ENCODE measurements around the gene LPAR1.

The LPAR1 gene

DNA sequence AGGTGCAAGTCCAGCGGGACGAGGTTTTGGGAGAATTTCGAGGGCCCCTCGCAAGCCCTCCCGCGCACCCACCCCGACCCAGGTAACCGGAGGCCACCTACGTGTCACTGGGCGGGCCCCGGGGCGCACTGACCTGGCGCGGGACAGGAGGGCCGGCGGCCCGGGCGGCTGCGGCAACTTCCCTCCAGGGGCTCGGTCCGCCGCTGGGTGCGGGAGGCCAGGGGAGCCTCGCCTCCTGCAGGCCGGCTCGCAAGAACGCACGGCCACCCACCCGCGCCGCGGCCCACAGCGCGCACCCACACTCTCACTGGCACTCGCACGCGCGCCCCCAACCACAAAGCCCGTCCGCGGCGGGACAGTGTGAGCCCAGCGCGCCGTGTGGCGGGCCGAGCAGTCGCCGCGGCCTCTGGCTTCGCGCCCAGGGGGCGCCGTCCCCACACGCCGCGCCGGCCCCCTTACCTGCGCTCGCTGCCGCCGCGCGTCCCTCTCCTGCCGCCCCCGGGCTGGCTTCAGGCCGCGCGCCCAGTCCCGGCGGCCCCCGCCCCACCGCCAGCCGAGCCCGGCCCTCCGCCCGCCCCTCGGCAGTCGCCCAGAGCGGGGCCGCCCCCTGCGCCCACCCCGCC is 451 bp downstream of the LPAR1 start:
- DNase-seq (ENCODE audit: low read depth in 2 of 2), result no peak

DNA sequence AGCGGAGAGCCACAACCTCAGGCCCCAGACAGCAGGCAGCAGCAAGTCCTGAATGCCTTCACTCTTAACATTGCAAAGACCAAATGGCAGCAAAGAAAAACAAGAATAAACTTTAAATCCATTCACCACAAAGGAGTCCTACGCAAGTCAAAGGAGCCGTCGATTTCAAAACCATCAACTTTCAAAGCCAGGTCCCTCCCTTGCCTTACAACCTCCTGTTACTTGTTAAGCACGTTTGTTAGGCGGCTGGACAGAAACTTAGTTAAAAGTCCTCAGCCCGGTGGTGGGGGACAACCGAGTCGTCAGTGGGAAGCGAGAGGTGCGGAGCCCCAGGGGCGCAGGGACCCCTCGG is 938 bp downstream of the LPAR1 start:
- DNase-seq (ENCODE audit: low read depth in 2 of 2), result no peak

- no peak for DNase-seq (ENCODE audit: low read depth in 2 of 2)
Measured at GRCh38 chr9:111036946-111037345, 1.3 kb downstream of the LPAR1 start.

GRCh38 chr9:111036429-111036789 is 1.9 kb downstream of the LPAR1 start:
- no peak for DNase-seq (ENCODE audit: low read depth in 2 of 2)

GRCh38 chr9:111035543-111036428 is 2.5 kb downstream of the LPAR1 start:
- no peak for DNase-seq (ENCODE audit: low read depth in 2 of 2)

GRCh38 chr9:111034898-111035539 is 3.3 kb downstream of the LPAR1 start:
- no peak for DNase-seq (ENCODE audit: low read depth in 2 of 2)

GRCh38 chr9:111034170-111034897 is 3.9 kb downstream of the LPAR1 start:
- DNase-seq (ENCODE audit: low read depth in 2 of 2), result no peak

DNA sequence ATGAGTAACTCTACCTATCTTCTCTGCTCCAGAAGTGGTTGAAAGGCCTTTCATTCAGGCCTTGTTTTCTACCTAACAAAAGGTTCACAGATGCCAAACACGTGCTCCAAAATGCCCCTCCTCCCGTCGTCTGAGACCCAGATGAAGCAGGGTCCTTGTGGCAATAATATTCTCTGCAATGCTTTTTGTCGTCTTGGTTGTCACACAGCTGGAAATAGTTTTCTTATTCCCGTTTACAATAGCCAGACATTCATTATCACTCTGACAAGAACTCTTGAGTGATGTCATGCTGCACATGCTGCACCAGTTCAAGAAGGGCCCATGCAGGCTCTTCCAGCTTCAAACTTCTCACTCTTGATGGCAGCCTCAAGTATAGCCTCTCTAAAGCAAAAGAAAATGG is 7.8 kb downstream of the LPAR1 start:
- DNase-seq (ENCODE audit: low read depth in 2 of 2), result no peak

- DNase-seq (ENCODE audit: low read depth in 2 of 2), result no peak
Measured at GRCh38 chr9:111029260-111029659, 9.0 kb downstream of the LPAR1 start.

GRCh38 chr9:111027798-111028197 is 10.5 kb downstream of the LPAR1 start:
- no peak for DNase-seq (ENCODE audit: low read depth in 2 of 2)

DNA sequence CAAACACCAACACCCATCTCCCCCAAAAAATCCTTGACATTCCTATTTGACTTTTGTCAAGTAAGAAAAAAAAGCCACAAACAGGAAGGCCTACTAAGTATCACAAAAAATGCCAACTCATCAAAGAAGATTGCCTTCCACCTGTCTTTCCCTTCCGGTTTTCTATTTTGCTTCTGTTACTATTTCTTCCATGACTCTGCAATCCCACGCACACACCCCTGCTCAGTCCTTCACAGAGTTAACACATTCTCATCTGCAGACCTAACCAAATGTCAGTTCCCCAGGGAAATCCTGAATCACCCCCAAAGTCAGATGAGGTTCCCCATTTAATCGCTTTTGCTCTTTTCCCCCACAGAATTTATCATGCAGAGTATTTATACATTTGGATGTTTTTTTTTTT is 15.1 kb downstream of the LPAR1 start:
- no peak for DNase-seq (ENCODE audit: low read depth in 2 of 2)

DNA sequence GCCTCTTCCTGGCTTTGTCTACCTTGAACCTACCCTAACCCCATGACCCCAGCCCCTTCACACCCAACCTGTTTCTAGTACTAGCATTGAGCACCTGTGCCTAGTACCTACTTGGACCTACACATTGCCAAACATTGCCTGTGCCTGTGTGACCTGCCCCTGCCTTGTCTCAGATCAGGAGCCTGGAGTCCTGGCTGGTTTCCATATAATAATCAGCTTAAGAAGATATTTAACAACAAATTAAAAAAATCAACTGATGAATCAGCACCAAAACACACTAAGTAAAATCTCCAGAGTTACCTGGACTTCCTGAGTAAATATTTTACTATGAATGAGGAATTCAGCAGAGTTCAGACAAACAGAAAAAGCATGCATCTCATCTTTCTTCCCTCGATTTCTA is 17.7 kb downstream of the LPAR1 start:
- DNase-seq (ENCODE audit: low read depth in 2 of 2), result no peak

GRCh38 chr9:111016426-111017045 is 21.7 kb downstream of the LPAR1 start:
- DNase-seq (ENCODE audit: low read depth in 2 of 2), result no peak

GRCh38 chr9:111016016-111016415 is 22.3 kb downstream of the LPAR1 start:
- DNase-seq (ENCODE audit: low read depth in 2 of 2), result no peak

- DNase-seq (ENCODE audit: low read depth in 2 of 2), result no peak
Measured at GRCh38 chr9:111013707-111014106, 24.6 kb downstream of the LPAR1 start.

GRCh38 chr9:111013250-111013649 is 25.0 kb downstream of the LPAR1 start:
- DNase-seq (ENCODE audit: low read depth in 2 of 2), result no peak

GRCh38 chr9:111008158-111009075 is 29.9 kb downstream of the LPAR1 start:
- no peak for DNase-seq (ENCODE audit: low read depth in 2 of 2)

GRCh38 chr9:111005746-111006470 is 32.4 kb downstream of the LPAR1 start:
- DNase-seq (ENCODE audit: low read depth in 2 of 2), result no peak

- DNase-seq (ENCODE audit: low read depth in 2 of 2), result no peak
Measured at GRCh38 chr9:111004936-111005335, 33.3 kb downstream of the LPAR1 start.

DNA sequence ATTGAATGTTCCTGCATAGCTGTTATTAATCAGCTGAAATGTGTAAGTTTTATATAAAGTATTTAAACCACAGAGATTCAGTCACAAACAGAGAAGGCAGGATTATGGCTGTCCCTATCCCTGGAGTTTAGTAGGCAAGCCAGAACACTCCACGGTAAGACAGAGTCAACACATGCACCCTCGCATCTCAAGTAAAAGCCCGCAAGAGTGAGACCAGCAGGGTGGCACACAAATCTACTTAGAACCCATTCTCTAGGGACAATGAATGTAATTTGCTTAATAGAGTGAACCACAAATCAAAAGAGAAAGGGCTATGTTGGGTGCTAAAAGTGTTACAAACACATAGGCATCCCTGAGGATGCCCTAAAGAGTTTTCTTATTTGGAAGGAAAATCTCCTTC is 35.1 kb downstream of the LPAR1 start:
- DNase-seq (ENCODE audit: low read depth in 2 of 2), result no peak

Measured in stimulated activated CD4-positive, alpha-beta T cell treated with anti-CD3 and anti-CD28 coated beads, Interleukin-1b, Interleukin-23, amount 100 ng/mL, for 1 hour (primary cell).